Glomerular endothelial cell (primary cell): ENCODE results near the gene SOX4. TPM values are rescaled to one million over a fixed set of nuclear protein-coding genes. Genes with fewer than 3 reads are reported as not detected.

Experiments used
- DNase-seq: peaks from one replicate; pipeline ENCODE4 v3.0.0-alpha.2; 2011; ENCODE audit warnings: low read depth, low spot score; ENCODE audit errors: extremely low read depth
- total RNA-seq: library from RNA; depleted of rRNA; stranded (reverse); fragments of >200 nt; gene quantifications from 2 replicates; pipeline ENCODE4 v1.2.3, GENCODE V29; 2015

SOX4 gene
- total RNA-seq, 1 donor from 2014 or later = 108 TPM

GRCh38 chr6:21592953-21593352, 598 bp upstream of the SOX4 start:
- DNase-seq = no peak

GRCh38 chr6:21593927-21594415, 420 bp downstream of the SOX4 start:
- DNase-seq = no peak

GRCh38 chr6:21594416-21595281, 1.1 kb downstream of the SOX4 start:
- no peak for DNase-seq

GRCh38 chr6:21595285-21596144, 2.0 kb downstream of the SOX4 start:
- DNase-seq = no peak

GRCh38 chr6:21596145-21596948, 2.8 kb downstream of the SOX4 start:
- no peak for DNase-seq

GRCh38 chr6:21596949-21597682, 3.6 kb downstream of the SOX4 start:
- no peak for DNase-seq

GRCh38 chr6:21597801-21598673, 4.5 kb downstream of the SOX4 start:
- no peak for DNase-seq

GRCh38 chr6:21598674-21599023, 5.1 kb downstream of the SOX4 start:
- DNase-seq = no peak

GRCh38 chr6:21599051-21599696, 5.6 kb downstream of the SOX4 start:
- DNase-seq = no peak

GRCh38 chr6:21601339-21601923, 7.9 kb downstream of the SOX4 start:
- DNase-seq = no peak

- DNase-seq = no peak
Observed at GRCh38 chr6:21601932-21602390, 8.4 kb downstream of the SOX4 start.

- no peak for DNase-seq
Observed at GRCh38 chr6:21603082-21603952, 9.8 kb downstream of the SOX4 start.

GRCh38 chr6:21604081-21604480, 10.5 kb downstream of the SOX4 start:
- DNase-seq = no peak

GRCh38 chr6:21605166-21605565, 11.6 kb downstream of the SOX4 start:
- no peak for DNase-seq

- no peak for DNase-seq
Observed at GRCh38 chr6:21608601-21609000, 15.1 kb downstream of the SOX4 start.

- DNase-seq = no peak
Observed at GRCh38 chr6:21609881-21610329, 16.4 kb downstream of the SOX4 start.

- no peak for DNase-seq
Observed at GRCh38 chr6:21610341-21610740, 16.8 kb downstream of the SOX4 start.
